GM12878 (cell line): ENCODE results near the gene KRTAP5-7. TPM values are rescaled to one million over a fixed set of nuclear protein-coding genes. Genes with fewer than 3 reads are reported as not detected.

ENCODE experiments used
- ATAC-seq: fragments of 200-7000 bp; cut with Tn5 transposase; 3 replicates; pipeline ENCODE4 v1.9.1; 2020; ENCODE audit warnings: mild to moderate bottlenecking, moderate library complexity
- BruUV-seq: library from RNA; stranded (reverse); fragments of 400-500 nt; replicated peaks from 2 replicates; lab custom pipeline; 2021; lab: Mats Ljungman, UMichigan
- CTCF ChIA-PET: fragments of 300-600 bp; sonication (Branson Sonifier 250); formaldehyde crosslinking; extraction: SDS; loops from one replicate; lab custom pipeline; 2021; ENCODE audit warnings: inconsistent platforms; lab: Yijun Ruan, JAX
- POLR2A ChIA-PET: fragments of 350-600 bp; formaldehyde crosslinking; extraction: SDS; loops from one replicate; lab custom pipeline; 2021; ENCODE audit warnings: inconsistent platforms; lab: Charles Lee
- RAD21 ChIA-PET: fragments of 300-600 bp; sonication (Branson Sonifier 250); formaldehyde crosslinking; loops from one replicate; lab custom pipeline; 2023; ENCODE audit warnings: antibody characterized with exemption; ENCODE audit not compliant: unreplicated experiment; lab: Charles Lee
- SMC1A ChIA-PET: fragments of 300-600 bp; sonication (Branson Sonifier 250); formaldehyde crosslinking; loops from one replicate; lab custom pipeline; 2023; ENCODE audit not compliant: unreplicated experiment, uncharacterized antibody; lab: Charles Lee
- DNase-seq: peaks from one replicate; pipeline ENCODE4 v3.0.0-alpha.2; 2011; ENCODE audit warnings: low read depth, low spot score
- FAIRE-seq: peaks from 3 replicates; lab custom pipeline; 2011; peaks lifted over from hg19 to GRCh38; lab: Jason Lieb, UNC
- H2AFZ ChIP-seq: 2 replicates; pipeline ENCODE4 v1.6.0; 2011; ENCODE audit warnings: low read depth, low read length, control low read depth; ENCODE audit not compliant: control insufficient read depth
- H3K27ac ChIP-seq: 2 replicates; pipeline ENCODE4 v1.5.1; 2011; ENCODE audit warnings: control low read depth; ENCODE audit not compliant: control insufficient read depth, insufficient read depth
- H3K27me3 ChIP-seq, 2 experiments: replicated peaks in 1 of 2; 2 replicates each; pipeline versions ENCODE4 v1.6.0 to v1.6.1; 2011; ENCODE audit warnings: low read length in 1 of 2; ENCODE audit not compliant: control insufficient read depth in 2 of 2, insufficient read depth in 2 of 2
- H3K36me3 ChIP-seq, 2 experiments: 2 replicates each; pipeline ENCODE4 v1.5.1; 2011; ENCODE audit warnings: low read length in 1 of 2; ENCODE audit not compliant: control insufficient read depth in 2 of 2, insufficient read depth in 2 of 2
- H3K4me1 ChIP-seq: 2 replicates; pipeline ENCODE4 v1.6.1; 2011; ENCODE audit warnings: mild to moderate bottlenecking, low read length, moderate library complexity, mixed read lengths; ENCODE audit not compliant: control insufficient read depth, insufficient read depth
- H3K4me2 ChIP-seq: 2 replicates; pipeline ENCODE4 v1.6.0; 2011; ENCODE audit warnings: control low read depth; ENCODE audit not compliant: control insufficient read depth, insufficient read depth
- H3K4me3 ChIP-seq: fragments of 200-600 bp; sonication (generic); 2 replicates; pipeline ENCODE4 v1.5.1; 2016
- H3K79me2 ChIP-seq: 2 replicates; pipeline ENCODE4 v1.6.0; 2011; ENCODE audit warnings: low read length; ENCODE audit not compliant: control insufficient read depth, insufficient read depth
- H3K9ac ChIP-seq: 2 replicates; pipeline ENCODE4 v1.8.0; 2011; ENCODE audit warnings: low read length, control low read depth, mixed read lengths; ENCODE audit not compliant: control insufficient read depth, insufficient read depth
- H3K9me3 ChIP-seq: replicated peaks from 3 replicates; pipeline ENCODE4 v1.5.1; 2011; ENCODE audit warnings: mild to moderate bottlenecking, low read length; ENCODE audit not compliant: control insufficient read depth, insufficient read depth
- H4K20me1 ChIP-seq: 2 replicates; pipeline ENCODE4 v1.6.0; 2011; ENCODE audit not compliant: control insufficient read depth, insufficient read depth
- CBFB ChIP-seq: IDR thresholded peaks from 2 replicates; pipeline ENCODE4 v1.6.1; 2016; ENCODE audit warnings: antibody characterized with exemption, low read depth
- EP300 ChIP-seq, 2 experiments: fragments of 150-350 bp in 1 of 2; IDR thresholded peaks; 2 replicates each; pipeline ENCODE4 v1.6.1; 2011 to 2012; ENCODE audit warnings: low read depth in 2 of 2, low read length in 2 of 2, borderline replicate concordance in 1 of 2, improper control_type of control experiment in 1 of 2, inconsistent platforms in 1 of 2; ENCODE audit not compliant: control insufficient read depth in 1 of 2
- EZH2 ChIP-seq: IDR thresholded peaks from 2 replicates; pipeline ENCODE4 v1.6.1; 2012; ENCODE audit warnings: low read depth, mild to moderate bottlenecking, control low read depth, inconsistent platforms, low read length, borderline replicate concordance; ENCODE audit not compliant: control insufficient read depth
- HDAC6 ChIP-seq: fragments of 200-600 bp; sonication (generic); IDR thresholded peaks from one replicate; pipeline ENCODE4 v1.8.0; 2017; ENCODE audit warnings: antibody characterized with exemption; ENCODE audit not compliant: unreplicated experiment
- IRF4 ChIP-seq: IDR thresholded peaks from 2 replicates; pipeline ENCODE4 v1.6.1; 2011; ENCODE audit warnings: low read depth, low read length
- MEF2A ChIP-seq: IDR thresholded peaks from 2 replicates; pipeline ENCODE4 v1.6.1; 2011; ENCODE audit warnings: low read depth, mild to moderate bottlenecking, low read length, moderate library complexity; ENCODE audit not compliant: insufficient read depth
- NR2C2 ChIP-seq: IDR thresholded peaks from 2 replicates; pipeline ENCODE4 v1.6.1; 2011; ENCODE audit warnings: borderline replicate concordance, low read depth; ENCODE audit not compliant: control insufficient read depth, insufficient read length
- NR2F1 ChIP-seq: fragments of 450-650 bp; conservative IDR thresholded peaks from 2 replicates; pipeline ENCODE4 v1.6.1; 2017; ENCODE audit warnings: mild to moderate bottlenecking
- RBBP5 ChIP-seq: fragments of 200-600 bp; sonication (generic); conservative IDR thresholded peaks from 2 replicates; pipeline ENCODE4 v1.6.1; 2016
- SIN3A ChIP-seq: IDR thresholded peaks from 2 replicates; pipeline ENCODE4 v1.6.1; 2012; ENCODE audit warnings: low read depth, low read length, improper control_type of control experiment
- SREBF2 ChIP-seq: IDR thresholded peaks from 2 replicates; pipeline ENCODE4 v1.6.1; 2012; ENCODE audit warnings: mild to moderate bottlenecking, low read length
- ZNF207 ChIP-seq: fragments of 450-650 bp; IDR thresholded peaks from 2 replicates; pipeline ENCODE4 v1.6.1; 2014; ENCODE audit warnings: antibody characterized with exemption, mild to moderate bottlenecking, borderline replicate concordance
- WGBS: methylation state at CpG from one replicate; pipeline ENCODE4 v1.1.6; 2016; ENCODE audit warnings: low lambda C conversion rate; ENCODE audit not compliant: insufficient replicate concordance, insufficient coverage; ENCODE audit errors: missing lambda C conversion rate; 5-methylcytosine and 5-hydroxymethylcytosine counted together
- in situ Hi-C: fragments of 300-500 bp; cut with MboI; formaldehyde crosslinking; loops from 9 replicates; pipeline ENCODE4 v1.14.3; 2018; ENCODE audit warnings: mixed read lengths
- intact Hi-C: fragments of 100-400 bp; cut with micrococcal nuclease; formaldehyde crosslinking; loops from one replicate; pipeline ENCODE4 v1.14.2; 2022; ENCODE audit not compliant: unreplicated experiment
- polyA plus RNA-seq, 11 experiments: library from polyadenylated mRNA; depleted of rRNA in 4 of 11; unstranded in 6 of 11; stranded (reverse) in 5 of 11; fragments of >200 nt; fragmentation: Nextera tagmentation in 4 of 11; fragmentation: Illumina TruSeq in 1 of 11; extraction: Ambion mirVana in 4 of 11; extraction: Trizol in 1 of 11; gene quantifications; 1 replicate in 1 of 11; 2 replicates in 10 of 11; pipeline versions ENCODE4 v1.2.1 to v1.2.3, GENCODE V29; 2011 to 2016; ENCODE audit warnings: inconsistent platforms in 2 of 11, missing spikeins in 2 of 11, low read depth in 1 of 11
- total RNA-seq, 4 experiments: library from RNA; depleted of rRNA in 3 of 4; stranded (reverse); fragments of >200 nt in 3 of 4; fragmentation: Illumina TruSeq in 1 of 4; extraction: Trizol in 1 of 4; gene quantifications; 2 replicates each; pipeline versions ENCODE4 v1.2.1 to v1.2.3, GENCODE V29; 2013 to 2021
- TF ChIP-seq, protein P1 (sequence below): fragments of 450-650 bp; IDR thresholded peaks from 2 replicates; pipeline ENCODE4 v1.6.1; 2016; ENCODE audit warnings: mild to moderate bottlenecking, moderate library complexity, borderline replicate concordance
- TF ChIP-seq, protein P2 (sequence below): fragments of 450-650 bp; IDR thresholded peaks from 2 replicates; pipeline ENCODE4 v1.6.1; 2018; ENCODE audit warnings: mild to moderate bottlenecking, low read depth, moderate library complexity; ENCODE audit not compliant: partially characterized antibody
- TF ChIP-seq, protein P3 (sequence below): IDR thresholded peaks from 2 replicates; pipeline ENCODE4 v1.6.1; 2012; ENCODE audit warnings: mild to moderate bottlenecking, low read depth, low read length

Gene KRTAP5-7
- total and polyA plus RNA-seq, 10 of the 15 experiments (the other 5 are each of a cell fraction or from before 2014, with no cell fraction given) = 0.07 to 0.23 (median 0.19) TPM; not detected in 6

DNA sequence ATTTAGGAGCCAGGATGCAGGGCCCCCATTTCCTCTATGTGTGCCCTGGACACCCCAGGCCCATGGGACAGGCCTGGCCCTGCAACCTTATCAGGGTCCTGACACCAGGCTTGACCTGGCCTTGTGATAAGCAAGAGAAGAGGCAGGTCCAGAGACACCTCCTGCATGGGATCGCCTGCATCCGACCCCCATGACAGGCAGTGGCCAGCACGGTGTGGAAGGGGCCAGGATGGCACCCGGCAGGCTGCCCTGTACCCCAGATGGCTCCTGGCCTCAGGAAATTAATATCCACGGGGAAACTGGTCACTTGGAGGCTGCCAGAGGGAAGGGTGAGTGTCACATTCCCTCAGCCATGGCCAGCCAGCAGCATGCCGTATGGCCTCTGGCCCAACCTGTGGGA lies 27.9 kb downstream of the KRTAP5-7 start:
- Histone ChIP-seq H3K4me2 (no peak overlapping the region), H3K4me3 (no peak overlapping the region), H3K9me3 (no peaks in the 10 kb centered on the region), H3K27ac (no peak overlapping the region), H2AFZ (no peak overlapping the region), H3K4me1 (peaks cover 7% of the 10 kb centered on the region), H4K20me1 (no peaks in the 10 kb centered on the region), H3K79me2 (no peaks in the 10 kb centered on the region), H3K9ac (no peak overlapping the region), H3K36me3 (no peaks in the 10 kb centered on the region), H3K27me3 (no peaks in the 10 kb centered on the region)
- CTCF ChIA-PET = no interaction called here
- no peak for DNase-seq
- in situ Hi-C loops (no loop called here), intact Hi-C loops (no loop called here)
- no TSS peak for BruUV-seq
- ATAC-seq = no peak
- POLR2A ChIA-PET = no interaction called here
- SMC1A ChIA-PET = no interaction called here
- FAIRE-seq = no peak
- RAD21 ChIA-PET = no interaction called here
- WGBS = 67% methylated on average over 6 of the region's 6 CpGs
- TF ChIP-seq SIN3A = no peak
- TF ChIP-seq, protein P1, sequence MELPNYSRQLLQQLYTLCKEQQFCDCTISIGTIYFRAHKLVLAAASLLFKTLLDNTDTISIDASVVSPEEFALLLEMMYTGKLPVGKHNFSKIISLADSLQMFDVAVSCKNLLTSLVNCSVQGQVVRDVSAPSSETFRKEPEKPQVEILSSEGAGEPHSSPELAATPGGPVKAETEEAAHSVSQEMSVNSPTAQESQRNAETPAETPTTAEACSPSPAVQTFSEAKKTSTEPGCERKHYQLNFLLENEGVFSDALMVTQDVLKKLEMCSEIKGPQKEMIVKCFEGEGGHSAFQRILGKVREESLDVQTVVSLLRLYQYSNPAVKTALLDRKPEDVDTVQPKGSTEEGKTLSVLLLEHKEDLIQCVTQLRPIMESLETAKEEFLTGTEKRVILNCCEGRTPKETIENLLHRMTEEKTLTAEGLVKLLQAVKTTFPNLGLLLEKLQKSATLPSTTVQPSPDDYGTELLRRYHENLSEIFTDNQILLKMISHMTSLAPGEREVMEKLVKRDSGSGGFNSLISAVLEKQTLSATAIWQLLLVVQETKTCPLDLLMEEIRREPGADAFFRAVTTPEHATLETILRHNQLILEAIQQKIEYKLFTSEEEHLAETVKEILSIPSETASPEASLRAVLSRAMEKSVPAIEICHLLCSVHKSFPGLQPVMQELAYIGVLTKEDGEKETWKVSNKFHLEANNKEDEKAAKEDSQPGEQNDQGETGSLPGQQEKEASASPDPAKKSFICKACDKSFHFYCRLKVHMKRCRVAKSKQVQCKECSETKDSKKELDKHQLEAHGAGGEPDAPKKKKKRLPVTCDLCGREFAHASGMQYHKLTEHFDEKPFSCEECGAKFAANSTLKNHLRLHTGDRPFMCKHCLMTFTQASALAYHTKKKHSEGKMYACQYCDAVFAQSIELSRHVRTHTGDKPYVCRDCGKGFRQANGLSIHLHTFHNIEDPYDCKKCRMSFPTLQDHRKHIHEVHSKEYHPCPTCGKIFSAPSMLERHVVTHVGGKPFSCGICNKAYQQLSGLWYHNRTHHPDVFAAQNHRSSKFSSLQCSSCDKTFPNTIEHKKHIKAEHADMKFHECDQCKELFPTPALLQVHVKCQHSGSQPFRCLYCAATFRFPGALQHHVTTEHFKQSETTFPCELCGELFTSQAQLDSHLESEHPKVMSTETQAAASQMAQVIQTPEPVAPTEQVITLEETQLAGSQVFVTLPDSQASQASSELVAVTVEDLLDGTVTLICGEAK = no peak
- TF ChIP-seq RBBP5 = no peak
- TF ChIP-seq SREBF2 = no peak
- no peak for TF ChIP-seq ZNF207
- TF ChIP-seq MEF2A = no peak
- TF ChIP-seq, protein P2, sequence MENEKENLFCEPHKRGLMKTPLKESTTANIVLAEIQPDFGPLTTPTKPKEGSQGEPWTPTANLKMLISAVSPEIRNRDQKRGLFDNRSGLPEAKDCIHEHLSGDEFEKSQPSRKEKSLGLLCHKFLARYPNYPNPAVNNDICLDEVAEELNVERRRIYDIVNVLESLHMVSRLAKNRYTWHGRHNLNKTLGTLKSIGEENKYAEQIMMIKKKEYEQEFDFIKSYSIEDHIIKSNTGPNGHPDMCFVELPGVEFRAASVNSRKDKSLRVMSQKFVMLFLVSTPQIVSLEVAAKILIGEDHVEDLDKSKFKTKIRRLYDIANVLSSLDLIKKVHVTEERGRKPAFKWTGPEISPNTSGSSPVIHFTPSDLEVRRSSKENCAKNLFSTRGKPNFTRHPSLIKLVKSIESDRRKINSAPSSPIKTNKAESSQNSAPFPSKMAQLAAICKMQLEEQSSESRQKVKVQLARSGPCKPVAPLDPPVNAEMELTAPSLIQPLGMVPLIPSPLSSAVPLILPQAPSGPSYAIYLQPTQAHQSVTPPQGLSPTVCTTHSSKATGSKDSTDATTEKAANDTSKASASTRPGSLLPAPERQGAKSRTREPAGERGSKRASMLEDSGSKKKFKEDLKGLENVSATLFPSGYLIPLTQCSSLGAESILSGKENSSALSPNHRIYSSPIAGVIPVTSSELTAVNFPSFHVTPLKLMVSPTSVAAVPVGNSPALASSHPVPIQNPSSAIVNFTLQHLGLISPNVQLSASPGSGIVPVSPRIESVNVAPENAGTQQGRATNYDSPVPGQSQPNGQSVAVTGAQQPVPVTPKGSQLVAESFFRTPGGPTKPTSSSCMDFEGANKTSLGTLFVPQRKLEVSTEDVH = no peak
- no peak for TF ChIP-seq IRF4
- no peak for TF ChIP-seq NR2F1
- no peak for TF ChIP-seq CBFB
- no peak for TF ChIP-seq NR2C2
- TF ChIP-seq, protein P3, sequence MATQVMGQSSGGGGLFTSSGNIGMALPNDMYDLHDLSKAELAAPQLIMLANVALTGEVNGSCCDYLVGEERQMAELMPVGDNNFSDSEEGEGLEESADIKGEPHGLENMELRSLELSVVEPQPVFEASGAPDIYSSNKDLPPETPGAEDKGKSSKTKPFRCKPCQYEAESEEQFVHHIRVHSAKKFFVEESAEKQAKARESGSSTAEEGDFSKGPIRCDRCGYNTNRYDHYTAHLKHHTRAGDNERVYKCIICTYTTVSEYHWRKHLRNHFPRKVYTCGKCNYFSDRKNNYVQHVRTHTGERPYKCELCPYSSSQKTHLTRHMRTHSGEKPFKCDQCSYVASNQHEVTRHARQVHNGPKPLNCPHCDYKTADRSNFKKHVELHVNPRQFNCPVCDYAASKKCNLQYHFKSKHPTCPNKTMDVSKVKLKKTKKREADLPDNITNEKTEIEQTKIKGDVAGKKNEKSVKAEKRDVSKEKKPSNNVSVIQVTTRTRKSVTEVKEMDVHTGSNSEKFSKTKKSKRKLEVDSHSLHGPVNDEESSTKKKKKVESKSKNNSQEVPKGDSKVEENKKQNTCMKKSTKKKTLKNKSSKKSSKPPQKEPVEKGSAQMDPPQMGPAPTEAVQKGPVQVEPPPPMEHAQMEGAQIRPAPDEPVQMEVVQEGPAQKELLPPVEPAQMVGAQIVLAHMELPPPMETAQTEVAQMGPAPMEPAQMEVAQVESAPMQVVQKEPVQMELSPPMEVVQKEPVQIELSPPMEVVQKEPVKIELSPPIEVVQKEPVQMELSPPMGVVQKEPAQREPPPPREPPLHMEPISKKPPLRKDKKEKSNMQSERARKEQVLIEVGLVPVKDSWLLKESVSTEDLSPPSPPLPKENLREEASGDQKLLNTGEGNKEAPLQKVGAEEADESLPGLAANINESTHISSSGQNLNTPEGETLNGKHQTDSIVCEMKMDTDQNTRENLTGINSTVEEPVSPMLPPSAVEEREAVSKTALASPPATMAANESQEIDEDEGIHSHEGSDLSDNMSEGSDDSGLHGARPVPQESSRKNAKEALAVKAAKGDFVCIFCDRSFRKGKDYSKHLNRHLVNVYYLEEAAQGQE = no peak
- TF ChIP-seq EP300 (IDR thresholded peaks at IDR 0.05; ENCODE audit: borderline replicate concordance in 1 of 2, control insufficient read depth in 1 of 2, low read depth in 2 of 2, low read length in 2 of 2) = no peak
- TF ChIP-seq HDAC6 = no peak
- TF ChIP-seq EZH2 = no peak
